DND-41 (cell line): ENCODE results near the gene ACSF3.

Source experiments
- CTCF ChIP-seq: IDR thresholded peaks from 2 replicates; pipeline ENCODE4 v1.5.1; 2012; ENCODE audit warnings: borderline replicate concordance, low read length, moderate library complexity, mild to moderate bottlenecking; ENCODE audit not compliant: poor library complexity, severe bottlenecking; ENCODE audit errors: extremely low read depth
- EZH2 ChIP-seq: IDR thresholded peaks from 3 replicates; pipeline ENCODE4 v1.6.1; 2012; ENCODE audit warnings: borderline replicate concordance, low read depth, mild to moderate bottlenecking, moderate library complexity, low read length, inconsistent platforms; ENCODE audit not compliant: severe bottlenecking

- no peak for TF ChIP-seq CTCF
- TF ChIP-seq EZH2 = no peak
Observed at GRCh38 chr16:89072548-89073130, 21.0 kb upstream of the ACSF3 start.
